A549 treated with Mapracorat at 1 μM for 4 hours (cell line): ENCODE data around the gene TMEM238. TPM values are rescaled to one million over a fixed set of nuclear protein-coding genes. Genes with fewer than 3 reads are reported as not detected.

Experiments
- total RNA-seq: library from RNA; stranded (reverse); fragments of 200-300 nt; extraction: Qiagen RNA extraction; gene quantifications from 5 replicates; pipeline ENCODE4 v1.2.3, GENCODE V29; 2022

TMEM238 gene
- 2.5 to 10.7 TPM (median 9.7 TPM) in 5 replicates for total RNA-seq

DNA sequence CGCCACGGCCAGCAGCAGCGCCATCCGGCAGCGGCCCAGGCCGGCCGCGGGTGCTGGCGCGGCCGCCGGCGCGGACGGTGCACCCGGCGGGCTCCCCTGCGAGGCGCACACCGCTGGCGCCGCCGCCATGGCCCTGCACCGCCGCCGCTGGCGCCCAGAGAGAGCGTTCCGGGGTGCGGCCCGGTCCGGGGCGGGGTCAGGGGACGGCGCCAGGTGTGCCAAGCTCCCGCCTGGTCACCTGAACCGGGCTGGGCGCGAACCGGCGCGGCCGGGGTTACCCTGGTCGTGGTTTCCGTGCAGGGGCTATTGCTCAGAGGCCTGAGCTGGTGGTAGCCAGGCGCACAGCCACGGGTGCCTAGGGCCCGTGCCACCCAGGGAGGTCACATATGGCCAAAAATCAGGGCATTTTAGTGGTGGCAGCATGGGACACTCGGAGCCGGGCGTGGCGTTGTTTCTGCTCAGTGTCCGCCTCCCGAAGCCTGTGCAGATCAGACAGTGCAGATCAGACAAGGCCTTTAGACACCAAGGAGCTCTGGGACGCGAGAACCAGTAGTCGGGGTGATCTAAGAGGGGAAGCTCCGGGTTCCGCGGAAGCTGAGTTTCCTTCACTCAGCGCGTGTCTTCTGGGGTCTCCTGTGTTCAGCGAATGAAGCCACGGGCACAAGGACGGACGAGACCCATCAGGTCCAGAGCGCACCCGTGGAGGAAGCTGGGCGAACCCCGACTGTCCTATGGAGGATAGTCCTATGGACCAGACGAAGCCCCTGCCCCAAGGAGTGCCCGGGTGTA lies at the start of gene TMEM238:
TMEM238 (minus strand) TSS at position 162 of the 789 bp plus-strand sequence; CDS start at position 129, 33 bp downstream.

DNA sequence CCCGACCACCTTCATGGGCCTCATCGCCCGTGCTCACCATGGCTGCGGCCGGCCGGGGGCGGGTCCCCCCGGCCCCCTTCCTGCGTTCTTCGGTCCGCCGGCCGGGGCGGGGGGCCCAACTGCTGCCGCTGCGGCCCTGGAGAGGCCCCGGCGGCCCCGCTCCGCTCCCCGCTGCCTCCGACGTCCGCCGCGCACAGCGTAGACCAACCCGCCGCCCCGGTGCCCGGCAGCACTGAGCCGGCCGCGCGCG lies 23.4 kb upstream of the TMEM238 start, which contains the start of gene UBE2S:
UBE2S (minus strand) TSS at position 239 of the 250 bp plus-strand sequence; CDS start at position 40, 199 bp downstream.

DNA sequence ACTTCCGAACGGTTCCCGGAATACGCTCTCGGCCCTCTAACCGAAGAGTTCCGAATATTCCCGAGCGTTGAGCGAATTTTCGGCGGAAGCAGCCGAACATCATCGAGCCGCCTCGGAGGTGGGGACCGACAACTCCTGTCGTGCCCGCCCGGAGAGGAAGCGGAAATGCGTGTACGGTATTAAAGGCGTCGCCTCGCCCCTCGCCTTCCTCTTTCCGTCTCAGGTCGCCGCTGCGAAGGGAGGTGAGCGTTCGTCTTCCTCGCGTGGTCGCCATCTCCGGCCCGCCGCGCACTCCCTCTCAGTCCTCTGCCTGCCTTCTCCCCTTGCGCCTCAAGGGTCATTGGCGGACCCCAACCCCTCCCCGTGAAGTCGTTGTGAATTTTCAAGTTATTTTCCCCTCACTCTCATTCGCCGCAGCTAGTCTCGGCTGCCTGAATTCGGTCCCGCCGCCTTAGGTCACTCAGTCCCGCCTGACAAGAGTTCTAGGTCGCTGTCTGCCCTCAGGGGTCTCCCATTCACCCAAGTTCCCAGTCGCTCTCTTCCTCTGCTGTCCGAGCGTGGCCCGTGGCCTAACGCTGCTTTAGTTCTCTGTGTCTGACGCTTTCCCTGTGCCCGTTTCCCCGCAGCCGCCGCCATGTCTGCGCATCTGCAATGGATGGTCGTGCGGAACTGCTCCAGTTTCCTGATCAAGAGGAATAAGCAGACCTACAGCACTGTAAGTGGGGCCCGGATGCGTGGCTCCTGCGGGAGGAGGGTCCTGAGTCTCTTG lies 1.8 kb upstream of the TMEM238 start, which contains the start of gene RPL28:
RPL28 (plus strand) TSS at position 209 of the 769 bp plus-strand sequence; CDS start at position 635, 426 bp downstream.

DNA sequence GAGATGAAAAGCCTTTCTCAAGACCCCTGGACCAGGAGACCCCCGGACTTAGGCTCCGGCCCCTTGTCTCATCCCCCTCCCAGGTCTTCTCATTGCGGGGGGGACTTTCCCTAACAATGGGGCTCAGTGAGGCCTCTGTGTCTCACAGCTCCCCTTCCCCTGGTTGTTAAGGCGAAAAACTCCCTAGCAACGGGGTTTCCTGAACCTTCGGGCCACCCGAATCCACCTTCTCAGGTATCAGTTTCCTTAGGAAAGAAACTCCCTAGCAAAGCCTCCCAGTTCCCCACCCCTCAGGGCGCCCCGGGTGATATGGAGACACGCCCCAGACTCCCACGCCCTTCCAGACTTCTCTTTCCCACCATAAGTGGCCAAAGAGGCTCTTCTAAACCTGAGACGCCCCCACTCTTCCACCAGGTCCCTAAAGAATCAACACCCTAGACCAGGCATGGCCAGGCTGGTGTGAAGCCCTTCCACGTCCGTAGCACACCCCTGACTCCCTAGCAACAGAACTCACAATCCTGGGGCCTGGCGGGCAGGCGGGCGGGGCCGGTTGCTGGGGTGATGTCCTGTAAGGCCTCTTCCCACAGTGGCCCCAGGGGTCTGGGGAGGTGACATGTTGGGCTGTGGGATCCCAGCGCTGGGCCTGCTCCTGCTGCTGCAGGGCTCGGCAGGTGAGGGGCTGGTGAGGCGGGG lies 7.7 kb downstream of the TMEM238 start, which contains the start of gene TMEM190:
TMEM190 (plus strand) TSS at position 586 of the 693 bp plus-strand sequence; CDS start at position 614, 28 bp downstream.

DNA sequence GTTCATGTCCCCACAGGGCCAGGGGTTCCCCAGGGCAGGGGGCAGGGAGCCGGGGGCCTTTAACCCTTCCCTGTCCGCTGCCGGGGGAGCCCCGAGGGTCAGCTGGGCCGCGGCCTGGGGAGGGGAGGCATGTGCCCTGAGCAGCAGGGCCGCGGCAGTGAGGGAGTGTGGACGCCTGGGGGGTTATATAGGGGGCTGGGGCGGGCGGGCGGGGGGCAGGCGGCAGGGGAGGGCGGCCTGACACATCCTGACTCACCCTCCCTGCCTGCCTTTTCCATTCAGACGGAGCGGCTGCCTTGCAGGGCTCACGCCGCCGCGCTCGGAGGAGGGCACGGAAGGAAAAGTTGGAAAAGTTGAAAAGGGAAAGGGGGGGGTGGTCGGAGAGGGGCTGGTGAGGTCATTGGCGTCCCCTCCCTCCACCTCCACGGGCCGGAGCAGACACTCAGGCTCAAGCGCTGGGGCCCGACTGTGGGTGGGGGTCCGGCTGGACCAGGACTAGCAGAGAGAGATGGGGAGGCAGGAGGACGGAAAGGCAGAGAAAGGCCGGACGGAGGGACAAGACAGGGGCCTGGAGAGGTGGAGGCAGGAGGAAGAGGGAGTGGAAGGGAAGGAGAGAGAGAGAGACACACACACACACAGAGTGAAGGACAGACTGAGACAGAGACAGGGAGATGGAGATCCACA lies 13.6 kb downstream of the TMEM238 start, which contains the start of gene IL11:
IL11 (minus strand) TSS at position 159 of the 684 bp plus-strand sequence; CDS start at position 6, 153 bp downstream.

GRCh38 chr19:55362990-55363716 lies 20.9 kb downstream of the TMEM238 start, which contains the start of gene GARIN5B:
Gene GARIN5B, minus strand, starts transcription at chr19:55363260. Its CDS starts 194 bp downstream, at chr19:55363066.

DNA sequence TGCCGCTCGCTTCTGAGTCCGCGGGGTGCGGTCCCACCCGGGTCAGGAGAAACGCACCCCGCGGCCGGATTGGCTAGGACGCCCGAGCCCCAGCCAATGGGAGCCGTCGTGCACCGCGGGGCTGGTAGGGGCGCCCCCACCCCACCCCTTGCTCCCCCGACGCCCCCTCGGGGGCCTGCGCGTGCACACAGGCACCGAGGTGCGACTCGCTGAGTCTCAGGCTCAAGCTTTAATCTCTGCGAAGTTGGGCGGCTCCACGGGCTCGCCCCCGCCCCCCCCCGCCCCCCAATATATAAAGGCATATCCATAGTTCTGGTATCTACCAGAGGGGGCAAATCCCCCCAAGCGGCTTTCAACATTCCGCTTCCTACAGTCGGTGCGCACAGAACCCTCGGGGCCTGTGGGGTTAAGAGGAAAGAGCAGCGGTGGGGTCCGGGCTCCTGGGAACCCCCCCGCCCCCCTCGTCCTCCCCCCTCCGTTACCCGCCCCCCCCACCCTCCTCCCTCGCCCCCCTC lies 29.3 kb downstream of the TMEM238 start, which contains the start of gene COX6B2:
COX6B2 (minus strand) TSS at position 22 of the 515 bp plus-strand sequence. CDS start 198 bp downstream, outside the sequence.

DNA sequence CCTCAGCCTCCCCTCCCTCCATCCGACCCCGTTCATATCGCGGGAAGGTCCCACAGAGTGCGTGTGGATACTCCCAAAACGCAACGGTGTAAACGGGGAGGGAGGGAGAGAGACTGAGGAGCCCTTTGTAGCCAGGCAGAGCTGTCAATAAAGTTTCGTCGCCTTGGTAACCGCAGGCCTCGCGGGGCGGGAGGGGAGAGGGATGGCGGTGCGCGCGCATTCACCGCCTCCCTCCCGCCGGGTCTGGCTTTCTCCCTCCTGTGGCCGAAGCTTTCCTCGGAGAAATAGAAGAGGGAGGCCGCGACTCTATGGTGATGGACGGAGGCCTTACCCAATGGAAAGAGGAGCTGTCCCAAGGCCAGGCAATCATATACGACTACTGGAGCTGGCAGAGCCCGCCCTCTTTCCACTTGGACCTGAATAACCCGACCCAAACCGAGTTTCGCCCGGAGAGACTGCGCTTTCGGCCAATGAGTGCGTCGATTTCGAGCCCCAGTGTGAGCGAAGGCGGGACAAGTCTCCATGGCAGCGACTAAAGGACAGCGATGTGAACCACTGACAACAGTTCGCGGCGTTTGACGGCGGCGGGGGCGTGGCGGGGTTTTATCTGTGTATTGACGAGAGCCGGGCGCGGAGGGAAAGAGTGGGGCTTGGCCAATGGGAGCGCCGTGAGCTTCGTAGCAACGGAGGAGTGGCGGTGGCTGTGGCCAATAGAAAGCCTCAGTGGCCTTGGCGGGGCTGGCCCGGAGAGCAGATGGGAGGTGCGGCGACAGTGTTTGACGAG lies 44.8 kb downstream of the TMEM238 start, which contains the start of gene KMT5C:
KMT5C (plus strand) TSS at position 772 of the 784 bp plus-strand sequence. CDS start 2,061 bp downstream, outside the sequence.

Other genes with a start within 250 kb of the TMEM238 start
- 107 to 150 TPM (median 135 TPM) in 5 replicates for gene TNNT1, start 235.1 kb downstream of the TMEM238 start, total RNA-seq
- 6.4 to 8.9 TPM (median 7.9 TPM) in 5 replicates for gene TNNI3, start 226.6 kb downstream of the TMEM238 start, total RNA-seq
- 3.6 to 6.9 TPM (median 5.8 TPM) in 5 replicates for gene DNAAF3, start 217.7 kb downstream of the TMEM238 start, total RNA-seq
- gene SYT5, start 204.0 kb downstream of the TMEM238 start, total RNA-seq: 3.0 to 6.1 TPM (median 4.4 TPM) in 5 replicates
- 3.5 to 6.0 TPM (median 5.0 TPM) in 5 replicates for gene PTPRH, start 174.8 kb downstream of the TMEM238 start, total RNA-seq
- gene TMEM86B, start 155.5 kb downstream of the TMEM238 start, total RNA-seq: 3.1 to 5.4 TPM (median 3.9 TPM) in 5 replicates
- 81.0 to 117 TPM (median 113 TPM) in 5 replicates for gene PPP6R1, start 125.3 kb downstream of the TMEM238 start, total RNA-seq
- gene HSPBP1, start 104.2 kb downstream of the TMEM238 start, total RNA-seq: 118 to 150 TPM (median 135 TPM) in 5 replicates
- 2.9 to 4.1 TPM (median 3.0 TPM) in 5 replicates for gene BRSK1, start 100.3 kb downstream of the TMEM238 start, total RNA-seq
- gene TMEM150B, start 59.0 kb downstream of the TMEM238 start, total RNA-seq: not detected in 5 replicates
- gene KMT5C, start 44.4 kb downstream of the TMEM238 start, total RNA-seq: 3.6 to 8.3 TPM (median 6.7 TPM) in 5 replicates
- 0.33 to 4.4 TPM (median 1.0 TPM) in 5 replicates for gene COX6B2, start 29.6 kb downstream of the TMEM238 start, total RNA-seq
- 0.05 to 0.22 TPM (median 0.08 TPM) in 5 replicates for gene GARIN5B, start 21.0 kb downstream of the TMEM238 start, total RNA-seq
- gene IL11, start 13.8 kb downstream of the TMEM238 start, total RNA-seq: 16.3 to 22.0 TPM (median 18.1 TPM) in 5 replicates
- 1.1 to 2.4 TPM (median 1.5 TPM) in 5 replicates for gene TMEM190, start 7.5 kb downstream of the TMEM238 start, total RNA-seq
- 2,416 to 3,186 TPM (median 2,701 TPM) in 5 replicates for gene RPL28, start 1.6 kb upstream of the TMEM238 start, total RNA-seq
- 282 to 492 TPM (median 445 TPM) in 5 replicates for gene UBE2S, start 23.5 kb upstream of the TMEM238 start, total RNA-seq
- not detected in 5 replicates for gene SHISA7, start 59.0 kb upstream of the TMEM238 start, total RNA-seq
- 54.7 to 59.3 TPM (median 58.4 TPM) in 5 replicates for gene ISOC2, start 77.3 kb upstream of the TMEM238 start, total RNA-seq
- gene C19orf85, start 80.5 kb upstream of the TMEM238 start, total RNA-seq: not detected in 5 replicates
- 2.9 to 8.5 TPM (median 5.4 TPM) in 5 replicates for gene ZNF628, start 92.3 kb upstream of the TMEM238 start, total RNA-seq
- gene NAT14, start 100.9 kb upstream of the TMEM238 start, total RNA-seq: 31.7 to 58.5 TPM (median 52.9 TPM) in 5 replicates
- gene SSC5D, start 104.1 kb upstream of the TMEM238 start, total RNA-seq: 0.53 to 0.93 TPM (median 0.61 TPM) in 5 replicates
- gene SBK2, start 152.8 kb upstream of the TMEM238 start, total RNA-seq: 1.1 to 2.4 TPM (median 1.5 TPM) in 5 replicates
- gene SBK3, start 161.3 kb upstream of the TMEM238 start, total RNA-seq: 0.81 to 1.9 TPM (median 1.6 TPM) in 5 replicates
- gene ZNF579, start 196.6 kb upstream of the TMEM238 start, total RNA-seq: 19.1 to 31.9 TPM (median 29.7 TPM) in 5 replicates
- 21.6 to 25.3 TPM (median 22.9 TPM) in 5 replicates for gene FIZ1, start 215.2 kb upstream of the TMEM238 start, total RNA-seq
- gene ZNF524, start 216.0 kb upstream of the TMEM238 start, total RNA-seq: 11.3 to 19.0 TPM (median 17.5 TPM) in 5 replicates
- 6.9 to 12.2 TPM (median 11.8 TPM) in 5 replicates for gene ZNF865, start 221.4 kb upstream of the TMEM238 start, total RNA-seq
- gene ZNF784, start 240.3 kb upstream of the TMEM238 start, total RNA-seq: 4.0 to 5.9 TPM (median 5.4 TPM) in 5 replicates